GM12801 (cell line): ENCODE data around the gene TATDN3.

Source experiments
- TF ChIP-seq, protein P1 (sequence below): IDR thresholded peaks from one replicate; pipeline ENCODE4 v1.5.1; 2011; ENCODE audit warnings: control low read depth; ENCODE audit not compliant: insufficient read length; ENCODE audit errors: extremely low read depth

Gene TATDN3

DNA sequence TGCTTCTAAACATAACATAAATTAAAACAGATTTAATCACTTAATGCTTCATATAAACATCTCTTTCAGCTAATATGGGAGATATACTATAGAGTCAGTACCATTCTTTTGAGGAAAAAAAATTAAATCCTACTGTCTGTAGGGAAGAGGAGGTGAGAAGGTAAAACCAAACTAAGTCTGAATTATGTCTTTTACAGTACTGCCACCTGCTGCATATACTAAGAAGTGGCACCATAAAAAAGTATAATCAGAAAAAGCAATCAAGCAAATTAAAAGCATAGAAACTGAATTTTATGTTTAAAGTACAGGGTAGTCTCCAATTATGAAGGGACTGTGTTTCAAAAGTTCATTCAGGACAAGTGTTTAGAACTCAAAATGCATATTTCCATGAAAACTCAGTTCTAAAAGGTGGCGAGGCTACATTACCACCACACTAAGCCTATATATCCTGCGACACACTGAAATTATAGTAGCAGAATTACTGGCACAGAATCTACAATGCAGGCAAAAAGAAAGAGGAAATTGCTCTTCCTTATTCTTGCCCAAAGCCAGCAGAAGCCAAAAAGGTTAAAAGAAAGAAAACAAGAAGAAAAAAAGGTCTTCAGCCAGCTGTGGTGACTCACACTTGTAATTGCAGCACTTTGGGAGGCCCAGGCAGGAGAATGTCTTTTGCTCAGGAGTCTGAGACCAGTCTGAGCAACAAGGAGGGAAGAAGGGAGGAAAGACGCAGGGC is 9.1 kb upstream of the TATDN3 start:
- TF ChIP-seq, protein P1, sequence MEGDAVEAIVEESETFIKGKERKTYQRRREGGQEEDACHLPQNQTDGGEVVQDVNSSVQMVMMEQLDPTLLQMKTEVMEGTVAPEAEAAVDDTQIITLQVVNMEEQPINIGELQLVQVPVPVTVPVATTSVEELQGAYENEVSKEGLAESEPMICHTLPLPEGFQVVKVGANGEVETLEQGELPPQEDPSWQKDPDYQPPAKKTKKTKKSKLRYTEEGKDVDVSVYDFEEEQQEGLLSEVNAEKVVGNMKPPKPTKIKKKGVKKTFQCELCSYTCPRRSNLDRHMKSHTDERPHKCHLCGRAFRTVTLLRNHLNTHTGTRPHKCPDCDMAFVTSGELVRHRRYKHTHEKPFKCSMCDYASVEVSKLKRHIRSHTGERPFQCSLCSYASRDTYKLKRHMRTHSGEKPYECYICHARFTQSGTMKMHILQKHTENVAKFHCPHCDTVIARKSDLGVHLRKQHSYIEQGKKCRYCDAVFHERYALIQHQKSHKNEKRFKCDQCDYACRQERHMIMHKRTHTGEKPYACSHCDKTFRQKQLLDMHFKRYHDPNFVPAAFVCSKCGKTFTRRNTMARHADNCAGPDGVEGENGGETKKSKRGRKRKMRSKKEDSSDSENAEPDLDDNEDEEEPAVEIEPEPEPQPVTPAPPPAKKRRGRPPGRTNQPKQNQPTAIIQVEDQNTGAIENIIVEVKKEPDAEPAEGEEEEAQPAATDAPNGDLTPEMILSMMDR = no peak

DNA sequence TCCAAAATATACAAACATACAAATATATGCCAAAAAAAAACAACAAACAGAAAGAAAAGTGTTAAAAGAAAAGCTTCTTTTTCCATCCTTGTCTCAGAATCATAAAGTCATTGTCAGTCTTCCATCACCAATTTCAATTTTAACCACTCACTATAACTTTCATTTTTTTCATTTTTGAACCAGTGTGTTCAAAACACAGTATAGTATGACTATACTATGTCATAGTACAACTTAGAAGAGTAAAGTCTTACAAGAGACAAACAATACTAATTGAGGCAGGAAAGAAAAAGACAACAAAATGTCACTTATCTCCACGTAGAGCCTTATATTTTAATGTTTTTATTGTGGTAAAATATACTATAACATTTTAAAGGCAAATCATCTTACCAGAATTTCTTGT is 7.7 kb upstream of the TATDN3 start:
- TF ChIP-seq, protein P1 = no peak

DNA sequence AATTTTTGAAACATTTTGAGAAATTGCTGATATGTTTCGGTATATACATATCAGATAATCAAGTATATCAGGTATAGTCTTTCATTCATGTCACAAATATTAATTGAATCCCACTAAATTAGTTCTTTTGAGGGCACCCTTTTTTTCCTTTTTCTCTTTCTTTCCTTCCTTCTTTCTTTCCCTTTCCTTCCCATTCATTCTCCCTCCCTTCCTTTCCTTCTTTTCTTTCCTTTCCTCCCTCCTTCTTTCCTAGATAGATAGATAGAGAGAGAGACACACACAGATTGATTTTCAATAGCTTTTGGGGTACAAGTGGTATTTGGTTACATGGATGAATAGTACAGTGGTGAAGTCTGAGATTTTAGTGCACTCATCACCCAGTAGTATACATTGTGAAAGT is 5.8 kb upstream of the TATDN3 start:
- TF ChIP-seq, protein P1 = no peak

DNA sequence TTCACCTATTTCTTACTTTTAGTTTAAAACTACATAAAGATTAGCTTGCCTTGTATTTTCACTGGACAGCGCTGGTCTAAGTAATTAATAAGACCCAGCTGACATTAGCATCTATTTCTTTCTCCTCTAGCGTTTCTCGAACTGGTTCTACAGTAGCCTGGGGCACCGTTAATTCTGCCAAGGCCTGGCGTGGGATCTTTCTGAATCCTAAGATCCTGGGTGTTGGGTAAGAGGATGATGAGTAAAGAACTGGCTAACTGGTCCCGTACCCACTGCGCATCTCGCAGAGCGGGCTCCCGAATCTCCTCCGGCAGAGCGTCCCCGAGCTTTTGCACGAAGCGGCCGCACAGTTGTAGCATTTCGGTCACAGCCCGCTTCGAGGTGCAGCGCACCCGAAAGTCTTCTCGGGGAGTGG is 426 bp upstream of the TATDN3 start:
- TF ChIP-seq, protein P1 = no peak

DNA sequence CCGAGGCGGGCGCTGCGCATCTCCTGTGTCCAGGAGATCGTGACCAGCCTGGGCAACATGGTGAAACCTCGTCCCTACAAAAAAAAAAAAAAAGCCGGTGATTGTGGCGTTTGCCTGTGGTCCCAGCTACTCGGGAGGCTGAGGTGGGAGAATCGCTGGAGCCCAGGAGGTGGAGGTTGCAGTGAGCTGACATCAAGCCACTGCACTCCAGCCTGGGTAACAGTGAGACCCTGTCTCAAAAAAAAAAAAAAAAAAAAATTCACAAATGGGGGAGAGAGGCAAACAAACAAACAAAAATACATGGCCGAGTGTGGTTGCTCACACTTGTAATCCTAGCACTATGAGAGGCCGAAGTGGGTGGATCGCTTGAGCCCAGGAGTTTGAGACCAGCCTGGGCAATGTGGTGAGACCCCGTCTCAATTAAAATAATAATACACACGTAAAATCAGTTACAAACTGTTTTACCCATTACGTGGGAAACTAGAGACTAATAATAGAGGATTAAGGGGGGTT is 758 bp downstream of the TATDN3 start:
- TF ChIP-seq, protein P1 = no peak

DNA sequence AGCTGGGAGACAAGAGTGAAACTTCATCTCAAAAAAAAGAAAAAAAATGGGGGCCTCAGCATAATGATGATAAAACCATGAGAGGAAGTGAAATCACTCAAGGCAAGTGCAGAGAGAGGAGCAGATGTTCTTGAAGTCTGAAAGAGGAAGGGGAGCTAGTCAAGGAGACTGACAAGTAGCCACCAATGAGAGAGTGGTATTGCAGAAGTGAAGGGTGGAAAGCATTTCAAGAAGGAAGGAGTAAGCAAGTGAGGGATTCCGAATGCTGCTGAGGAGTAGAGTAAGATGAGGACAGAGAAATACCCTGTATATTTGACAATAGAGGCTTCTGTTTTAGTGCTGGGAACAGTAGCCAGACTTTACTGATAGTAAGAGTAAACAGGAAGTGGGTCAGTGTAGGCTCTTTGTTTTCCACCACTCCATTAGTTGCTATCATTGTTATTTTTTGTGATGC is 2.9 kb downstream of the TATDN3 start:
- TF ChIP-seq, protein P1 = no peak

DNA sequence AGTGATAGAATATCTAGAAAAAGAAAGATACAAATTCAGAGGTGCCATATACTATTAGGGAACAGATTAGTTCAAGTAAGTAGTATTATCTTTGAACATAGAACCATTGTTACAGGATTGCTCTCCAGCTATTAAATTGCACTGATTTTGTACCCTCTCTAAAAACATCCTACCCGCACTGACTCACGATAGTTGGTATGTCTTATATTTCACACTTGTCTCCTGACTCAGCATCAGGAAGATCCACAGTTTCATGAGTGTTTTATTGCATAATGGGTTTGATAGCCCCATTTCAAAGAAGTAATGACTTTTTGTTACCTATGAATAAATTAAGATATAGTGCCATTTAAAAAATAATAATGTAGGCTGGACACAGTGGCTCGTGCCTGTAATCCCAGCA is 6.0 kb downstream of the TATDN3 start:
- TF ChIP-seq, protein P1 = no peak
